ENCODE measurements around the gene NELFE. TPM values are rescaled to one million over a fixed set of nuclear protein-coding genes. Genes with fewer than 3 reads are reported as not detected.

Gene NELFE
- total RNA-seq = 46.6 TPM

DNA sequence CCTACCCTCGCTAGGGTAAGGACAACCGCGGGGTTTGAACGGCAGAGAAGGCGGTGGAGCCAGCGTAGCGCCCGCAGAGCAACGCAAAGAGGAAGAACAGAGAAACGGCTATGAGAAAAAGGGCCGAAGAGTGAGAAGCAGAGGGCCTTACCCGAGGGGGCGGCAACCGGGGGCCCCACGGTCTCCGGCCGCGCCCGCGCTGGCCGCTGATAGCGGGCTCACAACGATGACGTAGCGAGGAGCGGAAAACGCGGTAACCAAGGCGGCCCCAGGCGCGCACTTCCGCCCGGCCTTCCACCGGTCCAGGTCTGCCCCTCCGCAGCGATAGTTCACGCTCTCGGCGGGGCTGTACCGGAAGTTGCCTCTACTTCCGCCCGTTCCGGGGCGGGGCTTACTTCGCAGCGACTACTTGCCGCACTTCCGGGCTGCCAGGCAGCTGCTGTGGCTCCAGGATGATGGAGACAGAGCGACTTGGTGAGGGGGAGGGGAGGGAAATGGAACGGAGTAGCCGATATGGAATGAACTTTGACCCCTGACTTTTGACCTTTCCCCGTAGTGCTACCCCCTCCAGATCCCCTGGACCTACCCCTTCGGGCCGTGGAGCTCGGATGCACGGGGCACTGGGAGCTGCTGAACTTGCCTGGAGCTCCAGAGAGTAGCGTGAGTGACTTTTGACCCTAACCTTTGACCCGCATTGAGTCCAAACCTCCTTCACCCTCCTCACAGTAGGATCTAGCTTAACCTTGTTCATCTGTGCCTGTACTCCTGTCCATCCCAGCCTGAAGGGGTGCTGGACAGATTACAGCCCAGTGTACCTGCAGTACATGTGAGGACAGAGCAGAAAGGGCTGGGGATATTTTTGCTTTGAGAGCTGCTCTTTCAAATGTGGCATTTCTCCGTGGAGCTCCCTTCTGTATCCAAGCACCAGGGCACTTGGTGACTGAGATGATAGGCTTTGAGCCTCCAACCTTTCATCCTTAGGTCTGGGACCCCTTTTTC lies at the start of gene NELFE, which contains the start of gene SKIC2:
Gene NELFE, minus strand, starts transcription at position 231 of the 999 bp plus-strand sequence. CDS start 525 bp downstream, outside the sequence.
Gene SKIC2, plus strand, starts transcription at position 435 of the 999 bp plus-strand sequence. Its CDS starts 18 bp downstream, at position 453.

DNA sequence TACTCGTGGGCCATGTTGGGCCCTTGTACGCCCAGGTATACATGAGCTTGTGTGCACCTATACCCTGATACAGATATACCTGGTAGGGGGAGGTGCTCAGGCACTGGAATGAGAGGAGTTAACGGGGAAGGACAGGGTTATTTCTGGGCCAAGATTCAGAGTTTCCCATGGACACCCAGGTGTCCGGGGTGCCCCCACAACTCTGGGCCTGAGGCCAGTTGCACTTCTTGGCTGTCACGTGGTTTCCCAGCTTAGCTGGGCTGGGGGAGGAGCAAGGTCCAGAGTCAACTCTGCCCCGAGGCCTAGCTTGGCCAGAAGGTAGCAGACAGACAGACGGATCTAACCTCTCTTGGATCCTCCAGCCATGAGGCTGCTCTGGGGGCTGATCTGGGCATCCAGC lies 23.0 kb upstream of the NELFE start, which contains the start of gene C4A:
Gene C4A, plus strand, starts transcription at position 314 of the 400 bp plus-strand sequence. Its CDS starts 51 bp downstream, at position 365.

GRCh38 chr6:31971993-31972708 lies 13.4 kb upstream of the NELFE start, which contains the start of gene DXO:
TSS of gene DXO (minus strand) at chr6:31972138. CDS start at chr6:31971675, 463 bp downstream.

GRCh38 chr6:31945507-31946369 lies 13.0 kb downstream of the NELFE start, which contains the start of gene CFB:
TSS of gene CFB (plus strand) at chr6:31946095. CDS start at chr6:31946222, 127 bp downstream.

DNA sequence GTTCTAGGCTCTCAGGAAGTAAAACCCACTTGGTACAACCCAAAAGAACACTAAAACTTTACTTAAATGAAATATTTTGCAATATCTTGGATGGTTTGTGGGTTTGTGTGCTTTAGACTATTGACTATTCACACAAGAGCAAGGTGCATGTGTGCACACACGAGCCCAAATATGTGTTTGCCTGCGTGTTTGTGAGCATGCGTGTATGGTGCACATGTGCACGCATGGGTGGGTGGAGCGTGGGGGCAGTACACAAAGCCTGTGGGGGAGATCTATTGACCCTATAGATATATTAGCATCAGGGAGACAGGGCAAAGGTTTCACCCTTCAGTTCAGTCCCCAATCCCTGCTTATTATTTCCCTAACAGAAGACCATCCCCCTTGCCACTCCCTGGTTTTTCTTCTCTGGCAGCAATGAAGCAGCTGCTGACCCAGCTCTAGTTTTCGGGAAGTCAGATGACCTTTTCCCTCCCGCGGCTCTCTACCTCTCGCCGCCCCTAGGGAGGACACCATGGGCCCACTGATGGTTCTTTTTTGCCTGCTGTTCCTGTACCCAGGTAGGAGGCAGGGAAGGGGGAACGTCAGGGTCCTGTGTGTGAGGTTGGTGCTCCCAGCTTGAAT lies 31.4 kb downstream of the NELFE start, which contains the start of gene C2:
Gene C2, plus strand, starts transcription at position 476 of the 621 bp plus-strand sequence. Its CDS starts 36 bp downstream, at position 512.

Small RNA genes within 50 kb of the gene (small RNA-seq; reads per million reads assigned to genes)
- not detected for gene AL645922.1 (ENCODE audit: low replicate concordance)

Other genes starting within 250 kb of the NELFE start
- not detected for gene LY6G6D, start 243.6 kb downstream of the NELFE start, total RNA-seq
- not detected for gene LY6G6C, start 237.2 kb downstream of the NELFE start, total RNA-seq
- gene MPIG6B, start 235.6 kb downstream of the NELFE start, total RNA-seq = not detected
- 126 TPM for gene DDAH2, start 229.7 kb downstream of the NELFE start, total RNA-seq
- gene CLIC1, start 222.4 kb downstream of the NELFE start, total RNA-seq = 20.0 TPM
- 14.1 TPM for gene MSH5, start 219.0 kb downstream of the NELFE start, total RNA-seq
- 1.3 TPM for gene SAPCD1, start 196.3 kb downstream of the NELFE start, total RNA-seq
- gene VWA7, start 181.6 kb downstream of the NELFE start, total RNA-seq = 0.31 TPM
- 57.9 TPM for gene VARS1, start 163.2 kb downstream of the NELFE start, total RNA-seq
- 15.3 TPM for gene LSM2, start 152.0 kb downstream of the NELFE start, total RNA-seq
- 3.1 TPM for gene HSPA1L, start 143.7 kb downstream of the NELFE start, total RNA-seq
- 170 TPM for gene HSPA1A, start 143.4 kb downstream of the NELFE start, total RNA-seq
- 217 TPM for gene HSPA1B, start 131.2 kb downstream of the NELFE start, total RNA-seq
- gene NEU1, start 96.2 kb downstream of the NELFE start, total RNA-seq = 17.5 TPM
- not detected for gene SLC44A4, start 80.0 kb downstream of the NELFE start, total RNA-seq
- gene EHMT2, start 61.3 kb downstream of the NELFE start, total RNA-seq = 114 TPM
- gene ZBTB12, start 56.9 kb downstream of the NELFE start, total RNA-seq = 31.0 TPM
- gene C2, start 31.3 kb downstream of the NELFE start, total RNA-seq = 3.1 TPM
- gene CFB, start 12.9 kb downstream of the NELFE start, total RNA-seq = 1.9 TPM
- 66.7 TPM for gene SKIC2, start 204 bp upstream of the NELFE start, total RNA-seq
- gene DXO, start 13.2 kb upstream of the NELFE start, total RNA-seq = 10.0 TPM
- 20.7 TPM for gene C4A, start 23.1 kb upstream of the NELFE start, total RNA-seq
- 8.8 TPM for gene C4B, start 55.8 kb upstream of the NELFE start, total RNA-seq
- not detected for gene CYP21A2, start 79.4 kb upstream of the NELFE start, total RNA-seq
- 8.1 TPM for gene TNXB, start 150.4 kb upstream of the NELFE start, total RNA-seq
- 31.6 TPM for gene ATF6B, start 169.3 kb upstream of the NELFE start, total RNA-seq
- 3.1 TPM for gene FKBPL, start 171.3 kb upstream of the NELFE start, total RNA-seq
- 1.9 TPM for gene PRRT1, start 193.0 kb upstream of the NELFE start, total RNA-seq
- gene PPT2, start 195.2 kb upstream of the NELFE start, total RNA-seq = 17.2 TPM
- 5.9 TPM for gene EGFL8, start 205.6 kb upstream of the NELFE start, total RNA-seq
- 19.1 TPM for gene AGPAT1, start 217.1 kb upstream of the NELFE start, total RNA-seq
- 49.8 TPM for gene RNF5, start 219.4 kb upstream of the NELFE start, total RNA-seq
- gene AGER, start 225.3 kb upstream of the NELFE start, total RNA-seq = 0.63 TPM
- 27.2 TPM for gene PBX2, start 231.2 kb upstream of the NELFE start, total RNA-seq
- gene GPSM3, start 233.7 kb upstream of the NELFE start, total RNA-seq = 0.63 TPM